Ishikawa (cell line): ENCODE results near the gene OR5A1.

ENCODE experiments used
- MAX ChIP-seq: IDR thresholded peaks from 2 replicates; pipeline ENCODE4 v1.6.1; 2012
- RAD21 ChIP-seq: IDR thresholded peaks from 2 replicates; pipeline ENCODE4 v1.6.1; 2012; ENCODE audit warnings: low read depth
- REST ChIP-seq: IDR thresholded peaks from 2 replicates; pipeline ENCODE4 v1.6.1; 2012; ENCODE audit warnings: low read depth, mild to moderate bottlenecking
- YY1 ChIP-seq: IDR thresholded peaks from 2 replicates; pipeline ENCODE4 v1.6.1; 2012; ENCODE audit warnings: low read depth

DNA sequence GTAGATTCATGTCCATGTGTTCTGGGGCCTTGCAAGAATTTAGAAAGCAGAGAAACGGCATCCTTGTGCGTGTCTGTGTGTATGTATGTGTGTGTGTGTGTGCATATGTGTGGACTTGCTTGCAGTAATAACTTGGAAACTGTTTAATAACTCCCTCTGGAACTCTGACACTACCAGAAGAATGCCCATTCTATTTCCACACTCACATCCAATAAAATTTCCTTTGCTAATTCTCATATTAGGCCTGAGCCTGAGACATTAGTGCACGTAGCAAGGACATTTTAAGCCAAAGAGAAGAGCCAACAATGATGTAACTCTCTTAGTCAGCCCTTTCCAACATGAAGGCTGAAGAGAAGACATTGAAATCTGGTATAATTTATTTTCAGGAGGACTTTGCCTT lies 23.6 kb downstream of the OR5A1 start:
- TF ChIP-seq RAD21 (no peak), MAX (no peak), REST (no peak), YY1 (no peak)
